Astrocyte of the spinal cord (primary cell): ENCODE data around the gene PTPRD.

Experiments used
- DNase-seq: peaks from one replicate; pipeline ENCODE4 v3.0.0; 2011; ENCODE audit warnings: low read depth, low spot score
- H3K4me3 ChIP-seq: 2 replicates; pipeline ENCODE4 v1.5.1; 2011; ENCODE audit warnings: low read depth, mild to moderate bottlenecking, low read length, moderate library complexity
- CTCF ChIP-seq: IDR thresholded peaks from 2 replicates; pipeline ENCODE4 v1.5.1; 2012; ENCODE audit warnings: low read depth, mild to moderate bottlenecking, low read length, inconsistent platforms
- in situ Hi-C: cut with HindIII; loops from 2 replicates; pipeline ENCODE4 v1.10.0; 2017; ENCODE audit warnings: low sequenced_read_pairs

The PTPRD gene

GRCh38 chr9:8412327-8412726, 2200.5 kb downstream of the PTPRD start:
- in situ Hi-C loops: no loop called here
- no peak overlapping the region for H3K4me3 ChIP-seq
- no peak for DNase-seq
- TF ChIP-seq CTCF: no peak

GRCh38 chr9:8408575-8409190, 2204.1 kb downstream of the PTPRD start:
- no peak for DNase-seq
- no peak overlapping the region for H3K4me3 ChIP-seq
- in situ Hi-C loops: no loop called here
- no peak for TF ChIP-seq CTCF

- no peak for DNase-seq
- no peak for TF ChIP-seq CTCF
- in situ Hi-C loops: no loop called here
- no peak overlapping the region for H3K4me3 ChIP-seq
These were observed 2210.7 kb downstream of the PTPRD start for GRCh38 chr9:8401961-8402705.

- H3K4me3 ChIP-seq: no peak overlapping the region
- no peak for DNase-seq
- in situ Hi-C loops: no loop called here
- TF ChIP-seq CTCF: no peak
These were observed 2212.4 kb downstream of the PTPRD start for GRCh38 chr9:8400378-8400777.

- in situ Hi-C loops: no loop called here
- no peak overlapping the region for H3K4me3 ChIP-seq
- TF ChIP-seq CTCF: no peak
- DNase-seq: no peak
These were observed 2217.8 kb downstream of the PTPRD start for GRCh38 chr9:8395022-8395421.

GRCh38 chr9:8394341-8394740, 2218.5 kb downstream of the PTPRD start:
- no peak for DNase-seq
- no peak for TF ChIP-seq CTCF
- H3K4me3 ChIP-seq: no peak overlapping the region
- in situ Hi-C loops: no loop called here
